ENCODE data around the gene TMEM140.
"Not testable (repeated sequence)": the region's sequence is repeated elsewhere in the genome, so short reads cannot be mapped to it uniquely, and the experiment has no call there.

GRCh38 chr7:135171581-135172291 is 23.9 kb downstream of the TMEM140 start:
- TF ChIP-seq CTCF, POLR2AphosphoS5, POLR2A (IDR thresholded peaks at IDR 0.05): not testable (repeated sequence)

All from suprapubic skin (tissue), 4 donors.